CD4-positive, alpha-beta T cell treated with Interleukin-10 for 1 hour (primary cell): ENCODE results near the gene NOL3.

ENCODE experiments used
- DNase-seq: peaks from one replicate; pipeline ENCODE4 v3.0.0-alpha.2; 2020

The NOL3 gene

DNA sequence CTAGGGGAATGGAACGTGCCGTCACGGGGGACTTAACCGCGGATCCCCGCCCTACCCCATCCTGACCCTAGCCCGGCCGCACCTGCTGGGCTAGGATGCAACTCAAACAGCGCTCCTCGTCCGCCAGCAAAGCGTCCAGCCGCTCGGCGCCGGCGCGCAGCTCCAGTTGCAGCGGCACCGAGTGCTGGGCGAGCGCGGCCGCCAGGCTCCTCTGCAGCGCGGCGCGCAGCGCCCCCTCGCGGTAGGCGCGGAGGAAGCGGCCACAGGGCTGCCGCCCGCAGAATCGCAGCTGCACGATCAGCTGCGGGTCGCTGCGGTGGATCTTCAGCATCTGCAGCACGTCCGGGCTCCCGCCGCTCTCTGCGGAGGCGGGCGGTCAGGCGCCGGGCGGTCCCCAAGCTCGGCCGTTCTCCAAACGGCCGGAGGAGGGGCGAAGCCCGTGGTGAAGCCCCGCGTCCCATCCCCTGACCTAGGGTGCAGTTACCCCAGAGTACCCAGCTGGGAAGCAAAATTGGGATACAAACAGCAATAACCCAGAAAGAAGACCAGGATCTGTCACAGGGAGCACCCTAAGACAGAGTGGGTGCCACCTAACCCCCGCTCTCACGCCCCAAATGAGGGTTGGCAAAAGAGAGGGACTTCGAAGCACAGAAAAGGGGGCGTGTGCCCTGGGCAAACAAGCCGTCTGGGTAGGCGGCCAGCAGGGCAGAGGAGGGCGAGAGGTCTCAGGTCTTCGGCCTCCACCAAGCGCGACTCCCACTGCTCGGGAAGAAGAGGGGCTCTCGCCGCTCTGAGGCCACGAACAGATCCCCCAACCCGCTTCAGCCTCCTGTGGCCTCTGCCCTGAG is 14.8 kb upstream of the NOL3 start:
- peak; percentile 82 for DNase-seq

DNA sequence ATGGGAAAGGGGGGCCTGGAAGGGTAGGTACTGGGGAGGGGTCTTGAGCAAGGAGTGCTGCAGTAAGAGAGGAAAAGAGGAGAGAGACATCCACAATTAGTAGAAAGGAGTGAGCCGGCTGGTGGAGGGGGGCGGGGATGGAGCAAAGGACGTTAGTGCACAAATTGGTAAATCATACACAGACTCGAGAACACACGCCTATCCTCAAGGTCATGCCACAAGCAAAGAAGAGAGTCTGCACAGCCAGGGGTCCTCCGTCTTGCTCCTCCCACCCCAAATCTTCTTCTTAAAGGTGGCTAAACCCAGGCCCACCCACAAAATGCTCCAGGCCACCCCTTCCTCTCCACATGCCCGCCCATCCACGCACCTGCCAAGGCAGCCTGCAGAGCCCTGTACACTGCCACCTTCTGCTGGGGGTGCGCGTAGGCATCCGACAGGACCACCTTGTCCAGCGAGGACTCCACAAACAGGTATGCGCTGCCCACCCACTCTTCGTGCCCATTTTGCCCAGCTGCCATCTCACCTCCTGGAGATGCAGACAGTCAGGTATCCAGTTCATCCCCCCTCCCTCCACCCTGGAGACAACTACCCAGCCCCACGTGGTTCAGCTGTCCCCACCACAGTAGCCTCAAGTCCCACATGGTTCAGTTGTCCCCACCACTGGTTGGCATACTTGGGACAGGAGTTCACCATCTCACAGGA is 14.0 kb upstream of the NOL3 start:
- no peak for DNase-seq

DNA sequence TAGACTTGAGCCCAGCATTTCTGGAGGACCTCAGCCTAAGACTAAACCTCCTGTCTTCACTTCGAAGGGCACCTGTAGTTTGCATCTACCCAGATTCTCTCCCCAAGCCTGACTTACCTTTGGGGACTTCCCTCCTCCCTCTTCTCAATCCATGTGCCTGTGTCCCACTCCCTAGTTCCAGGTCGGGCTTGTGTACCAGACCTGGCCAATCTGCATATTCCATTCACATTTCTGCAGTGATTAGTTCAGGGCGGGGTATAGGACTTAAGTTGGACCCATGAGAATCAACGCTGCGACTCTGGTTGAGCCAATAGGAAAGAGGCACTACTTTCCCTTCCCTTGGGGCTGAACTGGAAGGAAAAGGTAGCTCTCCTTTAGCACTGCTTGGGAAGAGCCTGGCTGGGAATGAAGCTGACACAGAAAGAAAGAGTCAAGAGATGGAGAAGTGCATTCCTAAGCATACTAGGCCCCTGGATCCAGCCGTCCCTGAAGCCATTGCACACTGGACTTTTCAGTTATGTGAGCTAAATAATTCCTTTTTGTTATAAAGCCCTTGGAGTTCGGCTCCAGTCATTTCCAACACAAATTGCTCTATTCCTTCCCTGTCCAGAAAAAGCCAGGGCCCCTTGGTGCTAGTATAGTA is 13.1 kb upstream of the NOL3 start:
- no peak for DNase-seq

DNA sequence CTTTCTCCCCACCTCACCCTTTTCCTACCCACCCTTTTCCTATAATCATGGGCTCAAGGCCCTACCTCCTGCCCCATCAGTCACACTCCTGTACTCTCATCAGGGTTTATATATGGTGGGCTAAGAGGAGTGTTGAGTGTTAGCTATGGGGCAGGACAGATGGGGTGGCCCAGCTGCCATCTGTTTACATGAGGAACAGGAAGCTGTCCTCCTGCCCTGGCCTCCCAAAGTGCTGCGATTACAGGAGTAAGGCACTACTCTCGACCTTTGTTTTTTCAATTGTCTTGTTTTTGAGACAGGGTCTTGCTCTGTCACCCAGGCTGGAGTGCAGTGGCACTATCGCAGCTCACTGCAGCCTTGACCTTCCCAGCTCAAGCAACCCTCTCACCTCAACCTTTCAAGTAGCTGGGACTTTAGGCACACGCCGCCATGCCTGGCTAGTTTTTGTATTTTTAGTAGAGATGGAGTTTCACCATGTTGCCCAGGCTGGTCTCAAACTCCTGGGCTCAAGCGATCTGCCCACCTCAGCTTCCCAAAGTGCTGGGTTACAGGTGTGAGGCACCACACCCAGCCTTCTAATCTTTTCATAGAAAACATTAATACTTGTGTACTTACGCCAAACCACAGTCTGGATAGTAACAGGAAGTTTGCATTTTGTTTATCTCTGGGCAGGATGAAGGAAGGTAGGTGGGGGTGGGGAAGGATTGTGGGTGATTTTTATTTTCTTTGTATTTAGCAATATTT is 12.3 kb upstream of the NOL3 start:
- peak; percentile 73 for DNase-seq

DNA sequence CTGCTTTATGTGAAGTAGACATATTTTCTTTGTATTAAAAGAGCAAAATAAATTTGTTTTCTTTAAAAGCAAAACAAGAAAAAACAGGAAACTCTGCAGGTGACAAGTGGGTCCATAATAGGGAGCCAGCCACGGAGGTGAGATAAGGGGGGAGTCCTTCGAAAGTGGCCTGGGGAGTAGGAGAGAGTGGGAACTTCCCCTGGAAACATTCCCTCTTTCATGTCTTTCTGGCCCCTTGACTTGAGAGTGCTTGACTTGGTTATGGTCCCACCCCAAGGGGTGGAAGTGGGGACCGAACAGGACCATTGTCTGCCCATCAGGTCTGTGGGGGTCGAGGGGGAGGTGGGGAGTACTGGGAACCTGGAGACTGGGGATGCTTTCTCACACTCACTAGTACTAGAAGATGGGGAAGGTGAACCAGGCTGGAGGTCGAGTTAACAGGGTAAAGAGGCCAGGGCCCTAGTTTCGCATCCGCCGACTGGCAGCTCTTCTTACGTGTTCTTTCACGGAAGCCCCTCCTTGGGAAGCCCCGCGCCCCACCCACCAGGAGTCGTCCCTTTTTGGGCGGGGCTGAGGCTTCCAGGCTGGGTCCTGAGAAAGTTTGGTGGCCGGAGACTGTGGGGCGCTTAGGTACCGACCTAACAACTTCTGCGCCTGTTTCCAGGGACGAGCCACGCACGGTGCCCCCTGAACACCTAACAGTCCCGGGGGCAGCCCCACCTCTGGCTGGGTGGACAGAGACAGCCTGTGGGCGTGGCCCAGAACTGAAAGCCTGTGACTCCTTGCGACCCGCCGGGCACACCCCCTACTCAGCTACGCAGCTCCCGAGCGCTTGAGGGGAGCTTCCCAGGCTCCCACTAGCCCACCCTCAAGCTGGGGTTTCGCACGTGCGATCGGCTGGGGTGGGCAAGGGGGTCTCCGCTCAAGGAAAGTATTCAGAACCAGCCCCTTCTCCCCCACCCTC is 11.4 kb upstream of the NOL3 start:
- peak; percentile 91 for DNase-seq

DNA sequence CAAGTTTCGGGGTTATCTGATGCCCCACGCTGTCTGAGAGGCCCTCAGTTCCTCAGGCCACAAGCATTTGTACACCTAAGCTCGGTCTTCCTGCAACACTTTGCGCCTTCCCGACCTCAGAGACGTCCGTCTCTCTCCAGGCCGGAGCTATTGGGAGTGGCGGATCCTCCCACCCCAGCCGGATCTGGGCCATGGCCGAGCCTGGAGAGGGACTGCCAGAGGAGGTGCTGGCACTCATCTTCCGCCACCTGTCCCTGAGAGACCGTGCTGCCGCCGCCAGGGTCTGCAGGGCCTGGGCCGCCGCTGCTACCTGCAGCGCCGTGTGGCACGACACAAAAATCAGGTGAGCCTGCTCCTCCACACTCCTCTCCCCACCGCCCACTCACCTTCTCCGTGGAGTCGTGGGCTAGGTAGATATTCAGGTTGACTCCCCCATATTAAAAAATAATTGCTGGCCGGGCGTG is 8.7 kb upstream of the NOL3 start:
- no peak for DNase-seq

DNA sequence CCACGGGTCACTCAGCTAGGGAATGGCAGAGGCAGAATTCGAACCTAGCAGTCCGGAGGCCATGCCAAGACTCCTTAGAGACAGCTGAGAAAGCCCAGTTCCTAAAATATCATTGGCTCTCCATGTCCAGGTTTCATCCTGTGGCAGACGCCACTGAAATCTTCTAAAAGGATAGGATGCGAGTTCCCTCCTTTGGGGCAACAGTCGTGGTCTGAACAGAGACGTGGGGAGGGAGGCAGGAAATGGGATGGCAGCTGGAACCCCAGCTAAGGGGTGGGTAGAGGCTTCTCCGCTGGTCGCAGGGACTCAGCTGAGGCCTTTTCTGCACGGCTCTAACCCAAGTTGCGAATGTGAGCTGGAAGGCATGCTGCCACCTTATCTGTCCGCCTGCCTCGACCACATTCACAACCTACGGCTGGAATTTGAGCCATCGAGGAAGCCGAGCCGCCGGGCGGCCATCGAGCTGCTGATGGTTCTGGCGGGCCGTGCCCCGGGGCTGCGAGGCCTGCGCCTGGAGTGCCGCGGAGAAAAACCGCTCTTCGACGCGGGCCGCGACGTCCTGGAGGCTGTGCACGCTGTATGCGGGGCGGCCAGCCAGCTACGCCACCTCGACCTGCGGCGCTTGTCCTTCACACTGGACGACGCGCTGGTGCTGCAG is 7.7 kb upstream of the NOL3 start:
- no peak for DNase-seq

DNA sequence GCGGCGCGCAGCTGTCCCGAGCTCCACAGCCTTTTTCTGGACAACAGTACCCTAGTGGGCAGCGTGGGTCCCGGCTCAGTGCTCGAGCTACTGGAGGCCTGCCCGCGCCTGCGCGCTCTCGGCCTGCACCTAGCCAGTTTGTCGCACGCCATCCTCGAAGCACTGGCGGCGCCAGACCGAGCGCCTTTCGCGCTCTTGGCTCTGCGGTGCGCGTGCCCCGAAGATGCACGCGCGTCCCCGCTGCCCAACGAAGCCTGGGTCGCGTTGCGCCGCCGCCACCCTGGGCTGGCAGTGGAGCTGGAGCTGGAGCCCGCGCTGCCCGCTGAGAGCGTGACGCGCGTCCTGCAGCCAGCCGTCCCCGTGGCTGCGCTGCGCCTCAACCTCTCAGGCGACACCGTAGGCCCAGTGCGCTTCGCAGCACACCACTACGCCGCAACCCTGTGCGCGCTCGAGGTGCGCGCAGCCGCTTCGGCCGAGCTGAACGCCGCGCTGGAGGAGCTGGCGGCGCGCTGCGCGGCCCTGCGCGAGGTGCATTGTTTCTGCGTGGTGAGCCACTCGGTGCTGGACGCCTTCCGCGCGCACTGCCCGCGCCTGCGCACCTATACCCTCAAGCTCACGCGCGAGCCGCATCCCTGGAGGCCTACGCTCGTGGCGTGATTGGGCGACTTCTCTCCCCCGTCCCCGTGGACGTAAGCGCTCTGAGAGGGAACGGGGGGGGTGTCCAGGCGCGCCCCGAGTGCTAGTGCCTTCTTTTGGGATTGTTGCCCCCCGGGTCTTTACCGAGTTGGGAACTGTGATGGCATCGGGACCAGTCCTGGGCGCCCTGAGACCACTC is 7.0 kb upstream of the NOL3 start:
- peak; percentile 61 for DNase-seq

DNA sequence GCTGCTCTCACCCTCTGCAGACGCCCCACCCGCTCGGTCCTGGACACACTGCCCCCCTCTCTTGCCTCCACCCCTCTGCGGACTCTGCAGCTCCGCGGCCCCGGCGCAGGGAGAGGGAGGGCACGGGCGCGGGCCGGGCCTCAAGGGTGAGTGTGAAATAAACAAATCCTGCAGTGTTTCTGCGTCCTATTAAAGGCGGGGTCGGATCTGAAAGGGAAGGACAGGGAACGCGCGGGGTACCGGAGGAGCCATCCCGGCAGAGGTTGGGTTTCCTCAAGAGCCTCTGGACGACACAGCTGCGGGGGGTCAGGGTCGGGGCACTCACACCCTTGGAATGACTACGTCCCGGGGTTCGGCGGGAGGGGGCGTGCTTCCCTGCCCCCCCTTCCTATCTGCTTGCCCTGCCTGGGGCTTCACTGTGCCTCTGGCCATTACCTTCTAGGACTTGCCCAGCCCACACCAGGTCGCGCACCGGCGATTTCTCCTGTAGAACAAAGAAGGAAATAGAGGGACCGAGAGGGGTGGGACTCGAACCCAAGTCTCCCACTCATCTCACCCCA is 6.3 kb upstream of the NOL3 start:
- DNase-seq: no peak

DNA sequence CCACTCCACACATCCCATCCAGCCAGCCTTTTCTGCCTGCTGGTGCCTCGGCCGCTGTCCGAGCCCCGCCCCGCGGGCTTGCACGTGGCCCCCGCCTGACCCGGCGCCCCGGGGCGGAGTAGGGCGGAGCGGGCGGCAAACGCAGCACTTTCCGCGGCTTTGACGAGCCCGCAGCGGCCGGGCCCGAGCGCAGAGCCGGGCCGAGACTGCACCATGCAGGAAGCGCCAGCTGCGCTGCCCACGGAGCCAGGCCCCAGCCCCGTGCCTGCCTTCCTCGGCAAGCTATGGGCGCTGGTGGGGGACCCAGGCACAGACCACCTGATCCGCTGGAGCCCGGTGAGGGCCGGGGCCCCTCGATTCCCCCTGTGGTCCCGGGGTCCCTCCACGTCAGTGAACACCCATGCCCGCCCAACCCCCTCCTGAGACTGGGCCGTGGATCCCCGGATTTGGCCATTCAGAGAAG is 5.7 kb upstream of the NOL3 start, which contains the start of gene HSF4:
HSF4 (plus strand) TSS at position 147 of the 463 bp plus-strand sequence; CDS start at position 214, 67 bp downstream.
- no peak for DNase-seq

DNA sequence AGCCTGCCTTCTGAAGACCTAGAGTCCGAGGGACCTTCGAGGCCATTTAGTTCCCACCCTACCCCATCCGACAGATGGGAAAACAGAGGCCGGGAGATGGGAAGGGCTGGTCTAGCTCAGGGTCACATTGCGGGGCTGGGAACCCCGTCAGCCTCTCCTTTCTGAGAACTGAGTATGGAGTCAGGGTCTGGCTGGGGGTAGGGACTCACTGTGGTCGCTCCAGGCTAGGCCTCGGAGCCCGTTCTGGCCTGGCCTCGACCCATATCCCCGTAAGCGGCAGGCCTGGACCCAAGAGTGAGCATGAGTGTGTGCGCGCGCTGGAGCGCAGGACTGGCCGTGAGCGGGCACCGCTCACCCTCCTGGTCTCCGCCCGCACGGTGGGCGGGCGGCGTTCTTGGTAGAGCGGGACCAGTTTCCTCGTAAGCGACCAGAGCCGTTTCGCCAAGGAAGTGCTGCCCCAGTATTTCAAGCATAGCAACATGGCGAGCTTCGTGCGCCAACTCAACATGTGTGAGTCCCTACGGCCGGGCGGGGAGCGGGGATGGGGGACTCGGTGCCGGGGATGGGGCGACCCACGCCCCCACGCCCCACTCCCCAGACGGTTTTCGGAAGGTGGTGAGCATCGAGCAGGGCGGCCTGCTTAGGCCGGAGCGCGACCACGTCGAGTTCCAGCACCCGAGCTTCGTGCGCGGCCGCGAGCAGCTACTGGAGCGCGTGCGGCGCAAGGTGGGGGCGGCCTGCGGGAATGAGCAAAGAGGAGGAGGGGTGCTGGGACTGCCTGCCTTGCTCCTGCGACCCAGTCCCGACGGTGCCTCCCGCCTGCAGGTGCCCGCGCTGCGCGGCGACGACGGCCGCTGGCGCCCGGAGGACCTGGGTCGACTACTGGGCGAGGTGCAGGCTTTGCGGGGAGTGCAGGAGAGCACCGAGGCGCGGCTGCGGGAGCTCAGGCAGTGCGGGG is 4.9 kb upstream of the NOL3 start:
- DNase-seq: no peak

DNA sequence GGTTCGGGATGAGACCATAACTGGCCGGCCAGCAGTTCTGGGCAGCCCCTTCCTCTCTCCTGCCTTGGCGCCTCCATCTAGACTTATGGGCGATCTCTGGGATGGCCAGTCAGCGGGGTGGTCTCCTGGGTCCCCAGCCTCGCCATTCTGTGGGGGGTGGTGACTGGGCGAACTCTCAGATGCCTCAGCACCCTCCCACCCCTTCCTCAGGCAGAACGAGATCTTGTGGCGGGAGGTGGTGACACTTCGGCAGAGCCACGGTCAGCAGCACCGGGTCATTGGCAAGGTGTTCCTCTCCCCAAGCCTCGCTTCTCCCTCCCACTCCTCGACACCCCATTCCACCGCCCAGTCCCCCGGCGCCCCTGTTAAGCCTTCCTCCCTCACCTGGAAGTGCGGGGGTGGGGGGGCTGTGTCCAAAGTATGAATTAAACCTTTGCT is 4.2 kb upstream of the NOL3 start:
- no peak for DNase-seq

DNA sequence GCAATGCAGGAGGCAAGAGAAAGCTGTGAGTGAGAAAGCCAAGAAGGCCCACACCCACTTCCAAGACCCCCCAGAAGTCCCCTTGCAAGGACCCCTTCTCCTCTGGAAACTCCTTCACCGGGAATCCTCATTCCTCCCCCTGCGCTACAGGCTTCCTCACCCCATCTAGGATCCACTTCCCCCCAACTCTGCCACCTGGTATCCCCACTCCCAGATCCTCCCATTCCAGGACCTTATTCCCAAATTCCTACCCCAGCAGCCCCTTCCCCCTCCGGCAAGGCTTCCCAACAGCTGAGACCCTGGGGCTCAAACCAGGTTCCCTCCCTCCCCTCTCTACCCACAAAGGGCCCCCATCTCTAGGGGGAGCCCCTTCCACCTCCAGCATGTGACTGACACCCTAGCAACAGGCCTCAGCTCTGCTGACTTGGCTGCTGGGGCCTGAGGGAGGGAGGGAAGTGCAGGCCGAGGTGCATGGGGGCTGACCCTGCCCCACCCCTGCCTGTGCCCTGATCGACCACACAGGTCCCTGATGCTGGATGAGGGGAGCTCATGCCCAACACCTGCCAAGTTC is 3.7 kb upstream of the NOL3 start:
- no peak for DNase-seq

DNA sequence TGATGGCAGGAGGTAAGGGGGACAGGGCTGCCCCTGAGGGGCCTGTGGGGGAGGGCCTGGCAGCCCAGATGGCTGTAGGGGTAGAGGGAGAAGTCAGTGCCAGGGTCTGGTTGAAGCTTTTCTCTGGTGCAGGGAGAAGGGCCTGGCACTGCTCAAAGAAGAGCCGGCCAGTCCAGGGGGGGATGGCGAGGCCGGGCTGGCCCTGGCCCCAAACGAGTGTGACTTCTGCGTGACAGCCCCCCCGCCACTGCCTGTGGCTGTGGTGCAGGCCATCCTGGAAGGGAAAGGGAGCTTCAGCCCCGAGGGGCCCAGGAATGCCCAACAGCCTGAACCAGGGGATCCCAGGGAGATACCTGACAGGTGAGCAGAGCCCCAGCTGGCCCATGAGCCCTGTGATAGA is 2.8 kb upstream of the NOL3 start:
- DNase-seq: no peak

DNA sequence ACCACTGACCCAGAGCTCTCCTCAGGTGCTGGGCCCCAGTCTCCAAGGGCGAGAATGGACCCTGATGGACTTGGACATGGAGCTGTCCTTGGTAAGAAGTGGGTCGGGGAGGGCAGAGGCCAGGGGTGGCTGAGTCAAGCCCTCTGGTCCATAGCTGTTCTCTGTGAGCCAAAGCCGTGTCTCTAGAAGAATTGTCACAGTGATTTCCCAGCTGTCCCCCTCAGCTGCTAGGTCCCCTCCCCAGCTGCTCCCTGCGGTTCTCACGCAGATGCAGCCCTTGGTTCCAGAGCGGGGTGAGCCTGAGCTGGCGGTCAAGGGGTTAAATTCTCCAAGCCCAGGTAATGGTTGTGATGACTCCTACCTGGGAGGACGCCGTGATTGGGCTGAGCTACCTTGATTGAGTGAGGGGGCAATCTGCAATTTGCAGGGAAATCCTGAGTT is 1.3 kb upstream of the NOL3 start:
- DNase-seq: no peak

DNA sequence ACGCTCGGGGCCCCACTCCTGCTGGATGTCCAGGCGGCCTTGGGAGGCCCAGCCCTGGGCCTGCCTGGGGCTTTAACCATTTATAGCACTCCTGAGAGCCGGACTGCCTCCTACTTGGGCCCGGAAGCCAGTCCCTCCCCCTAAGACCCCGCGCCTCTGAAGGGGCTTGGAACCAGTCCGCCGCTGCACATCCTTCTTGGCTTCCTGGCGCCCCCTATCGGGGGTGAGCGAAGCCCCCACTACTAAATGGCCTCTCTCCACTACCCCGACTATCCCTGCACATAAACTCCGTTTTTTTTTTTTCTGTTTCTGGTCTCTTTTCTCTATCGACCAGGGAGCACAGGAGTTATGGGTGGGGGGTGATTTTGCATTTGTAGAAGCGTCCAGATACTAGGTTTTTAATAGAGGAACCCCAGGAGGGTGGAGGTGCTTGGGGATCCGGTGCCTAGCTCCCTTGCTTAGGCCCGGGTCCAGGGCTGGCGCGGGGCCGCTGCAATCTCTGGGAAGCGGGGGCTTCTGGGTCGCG is 633 bp upstream of the NOL3 start:
- DNase-seq: peak; percentile 47

DNA sequence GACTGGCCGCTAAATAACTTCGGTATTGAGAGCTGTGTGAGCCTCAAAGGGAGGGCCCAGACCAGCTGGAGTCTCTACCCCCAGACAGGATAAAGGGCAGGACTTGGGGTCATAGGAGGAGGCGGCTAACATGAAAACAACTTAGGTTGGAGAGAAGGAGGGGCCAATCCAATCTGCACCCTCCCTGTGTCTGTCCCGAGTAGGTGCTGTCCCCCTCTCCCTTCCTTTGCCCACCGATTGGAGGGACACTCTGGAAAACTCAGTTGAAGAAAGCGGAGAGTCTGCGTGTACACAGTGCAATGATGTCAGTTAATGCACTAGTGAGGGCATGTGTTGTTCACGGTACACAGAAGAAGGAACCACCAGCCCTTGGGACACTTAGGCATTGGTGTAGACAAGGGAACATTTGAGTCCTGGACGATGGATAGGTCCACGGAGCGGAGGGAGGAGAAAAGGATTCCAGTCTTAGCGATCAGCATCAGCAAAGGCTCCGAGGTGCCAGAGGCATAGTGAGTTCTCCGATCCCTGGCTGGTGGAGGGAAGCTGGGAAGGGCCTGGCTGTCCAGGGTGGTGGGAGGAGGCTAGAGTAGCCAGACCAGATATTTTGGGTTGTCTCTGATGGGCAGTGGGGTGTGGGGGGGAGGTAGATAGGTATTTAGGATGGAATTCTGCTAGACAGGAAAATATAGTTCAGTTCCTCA is 761 bp downstream of the NOL3 start:
- DNase-seq: no peak
